Suprapubic skin (tissue), 4 donors: ENCODE data around the gene RRAD.

Experiments
- CTCF ChIP-seq, 2 donors: fragments of 200-600 bp in 1 of 2; fragments of 450-650 bp in 1 of 2; sonication (generic) in 1 of 2; IDR thresholded peaks; one replicate each; pipeline ENCODE4 v1.5.1; 2016 to 2019; ENCODE audit warnings: antibody characterized with exemption in 2 of 2, mild to moderate bottlenecking in 1 of 2, moderate library complexity in 1 of 2
- EP300 ChIP-seq: sonication (generic); formaldehyde crosslinking; IDR thresholded peaks from one replicate; pipeline ENCODE4 v1.6.1; 2017; ENCODE audit warnings: antibody characterized with exemption
- POLR2A ChIP-seq, 2 donors: fragments of 450-650 bp; IDR thresholded peaks; one replicate each; pipeline ENCODE4 v1.6.1; 2017; ENCODE audit warnings: antibody characterized with exemption in 2 of 2, mild to moderate bottlenecking in 2 of 2, moderate library complexity in 2 of 2
- POLR2AphosphoS5 ChIP-seq, 3 donors: sonication (generic); formaldehyde crosslinking; IDR thresholded peaks; one replicate each; pipeline ENCODE4 v1.6.1; 2017; ENCODE audit warnings: antibody characterized with exemption in 3 of 3

GRCh38 chr16:66930189-66930588 lies 4.9 kb upstream of the RRAD start:
- TF ChIP-seq CTCF (IDR thresholded peaks at IDR 0.05) (no peak), POLR2A (IDR thresholded peaks at IDR 0.05) (no peak), EP300 (no peak), POLR2AphosphoS5 (IDR thresholded peaks at IDR 0.05) (no peak)
